ENCODE measurements around the gene KIRREL3. TPM values are rescaled to one million over a fixed set of nuclear protein-coding genes. Genes with fewer than 3 reads are reported as not detected.

Gene KIRREL3
- total and polyA plus RNA-seq, 9 of the 15 experiments (the other 6 are each of a cell fraction or from before 2014, with no cell fraction given) = 0.04 to 0.10 TPM; not detected in 7

GRCh38 chr11:126403022-126403581 is 597.5 kb downstream of the KIRREL3 start (continued):
- no peak for TF ChIP-seq IRF9 (tag; IDR thresholded peaks at IDR 0.05)
- TF ChIP-seq TRIM28 (IDR thresholded peaks at IDR 0.05) = no peak
- TF ChIP-seq IFI16 (CRISPR knock-in tag; IDR thresholded peaks at IDR 0.05) = no peak
- TF ChIP-seq ZNF586 (CRISPR knock-in tag; conservative IDR thresholded peaks at IDR 0.05) = no peak

GRCh38 chr11:126400479-126400878 is 600.1 kb downstream of the KIRREL3 start:
- Histone ChIP-seq H3K36me3 (ENCODE audit: control insufficient read depth, insufficient read depth, low read length) (no peaks in the 10 kb centered on the region), H3K79me2 (ENCODE audit: control insufficient read depth, insufficient read depth, low read length) (no peaks in the 10 kb centered on the region), H3K4me2 (ENCODE audit: insufficient read depth, low read length) (no peak overlapping the region), H3K9me3 (replicated peaks; ENCODE audit: control insufficient read depth, insufficient read depth, low read depth, low read length) (no peaks in the 10 kb centered on the region), H3K9ac (ENCODE audit: insufficient read depth in 1 of 2, low read depth in 2 of 2, low read length in 2 of 2) (no peak overlapping the region), H2AFZ (ENCODE audit: low read depth, low read length) (no peak overlapping the region), H4K20me1 (replicated peaks; ENCODE audit: control insufficient read depth, insufficient read depth, low read length) (peaks cover 14% of the 10 kb centered on the region; the same call in 1 of the 2 replicates), H3K27ac (ENCODE audit: extremely low read depth, low read depth, low read length) (no peak overlapping the region), H3K4me3 (no peak overlapping the region), H3K9me1 (ENCODE audit: control insufficient read depth, insufficient read depth, low read length) (no peaks in the 10 kb centered on the region), H3K27me3 (ENCODE audit: control insufficient read depth in 2 of 2, insufficient read depth in 2 of 2, low read length in 2 of 2) (no peaks in the 10 kb centered on the region), H3K4me1 (replicated peaks in 1 of 2; ENCODE audit: control insufficient read depth in 2 of 2, insufficient read depth in 2 of 2, low read length in 2 of 2) (no peaks in the 10 kb centered on the region)
- BruUV-seq (replicated peaks) = no TSS peak
- intact Hi-C loops (cut with micrococcal nuclease) = no loop called here
- WGBS (ENCODE audit: insufficient coverage, low coverage, missing lambda C conversion rate) = 46% methylated on average over 6 of the region's 6 CpGs
- POLR2A ChIA-PET = interaction anchor here (0.6 kb wide), 1 partner anchor 307 kb away, joined by 4 read pairs; no protein-coding TSS in a partner anchor
- ATAC-seq (no peak), FAIRE-seq (no peak), DNase-seq (ENCODE audit: extremely low read depth in 1 of 4, low spot score in 3 of 4) (no peak)
- in situ Hi-C loops (cut with MboI) = loop anchor here (25.0 kb wide), 1 partner anchor 88 kb away; the partner anchor contains the start of gene DCPS
- CTCF ChIA-PET (ENCODE audit: low intra/inter-chr PET ratio) = no interaction called here
- TF ChIP-seq THAP7 (CRISPR knock-in tag; IDR thresholded peaks at IDR 0.05) = no peak
- no peak for TF ChIP-seq IRF2 (CRISPR knock-in tag; IDR thresholded peaks at IDR 0.05)
- no peak for TF ChIP-seq PKNOX1 (IDR thresholded peaks at IDR 0.05)

All from K562 (cell line).